MM.1S (cell line): ENCODE measurements around the gene FAM174C.

Experiments used
- DNase-seq: peaks from one replicate; pipeline ENCODE4 v3.0.0-alpha.2; 2015
- H2AFZ ChIP-seq: fragments of 300-600 bp; sonication (generic); 2 replicates; pipeline ENCODE4 v1.6.0; 2016; ENCODE audit warnings: antibody characterized with exemption, low read length
- H3F3A ChIP-seq: fragments of 300-600 bp; sonication (generic); 2 replicates; pipeline ENCODE4 v1.6.1; 2016; ENCODE audit warnings: mild to moderate bottlenecking, antibody characterized with exemption, low read length, moderate library complexity, mixed read lengths; ENCODE audit not compliant: insufficient read depth
- H3K27ac ChIP-seq: fragments of 300-600 bp; sonication (generic); 2 replicates; pipeline ENCODE4 v1.5.1; 2016; ENCODE audit warnings: mild to moderate bottlenecking, low read length
- H3K27me3 ChIP-seq: fragments of 300-600 bp; sonication (generic); replicated peaks from 2 replicates; pipeline ENCODE4 v1.6.0; 2016; ENCODE audit warnings: low read length; ENCODE audit not compliant: insufficient read depth
- H3K36me3 ChIP-seq: fragments of 300-600 bp; sonication (generic); replicated peaks from 2 replicates; pipeline ENCODE4 v1.6.1; 2016; ENCODE audit warnings: mild to moderate bottlenecking, low read length, mixed read lengths; ENCODE audit not compliant: insufficient read depth
- H3K4me1 ChIP-seq: fragments of 300-600 bp; sonication (generic); 2 replicates; pipeline ENCODE4 v1.6.1; 2016; ENCODE audit warnings: low read length, mixed read lengths
- H3K4me2 ChIP-seq: fragments of 300-600 bp; sonication (generic); 2 replicates; pipeline ENCODE4 v1.6.0; 2016; ENCODE audit warnings: low read depth, low read length
- H3K4me3 ChIP-seq: fragments of 300-600 bp; sonication (generic); 2 replicates; pipeline ENCODE4 v1.5.1; 2016; ENCODE audit warnings: low read length, mixed read lengths
- H3K79me2 ChIP-seq: fragments of 300-600 bp; sonication (generic); 2 replicates; pipeline ENCODE4 v1.6.1; 2016; ENCODE audit warnings: mixed run types, low read length, mixed read lengths
- H3K9ac ChIP-seq: fragments of 300-600 bp; sonication (generic); 2 replicates; pipeline ENCODE4 v1.6.1; 2016; ENCODE audit warnings: low read length, mixed read lengths
- H3K9me2 ChIP-seq: fragments of 300-600 bp; sonication (generic); replicated peaks from 2 replicates; pipeline ENCODE4 v1.6.1; 2016; ENCODE audit warnings: mild to moderate bottlenecking, low read length, mixed read lengths; ENCODE audit not compliant: insufficient read depth
- H3K9me3 ChIP-seq: fragments of 300-600 bp; sonication (generic); replicated peaks from 2 replicates; pipeline ENCODE4 v1.6.1; 2016; ENCODE audit warnings: mild to moderate bottlenecking, low read length, mixed read lengths; ENCODE audit not compliant: insufficient read depth
- H4K20me1 ChIP-seq: fragments of 300-600 bp; sonication (generic); 2 replicates; pipeline ENCODE4 v1.6.1; 2016; ENCODE audit warnings: mild to moderate bottlenecking, low read length, moderate library complexity, mixed read lengths; ENCODE audit not compliant: insufficient read depth
- EZH2 ChIP-seq: fragments of 300-600 bp; sonication (generic); optimal IDR thresholded peaks from 2 replicates; pipeline ENCODE3; 2017; ENCODE audit warnings: low read depth, mild to moderate bottlenecking, antibody characterized with exemption, low read length, mixed read lengths
- EZH2phosphoT487 ChIP-seq: fragments of 300-600 bp; sonication (generic); IDR thresholded peaks from 2 replicates; pipeline ENCODE4 v1.6.1; 2018; ENCODE audit warnings: antibody characterized with exemption, low read length
- TF ChIP-seq, protein P1 (sequence below): fragments of 300-600 bp; sonication (generic); IDR thresholded peaks from 2 replicates; pipeline ENCODE4 v1.5.1; 2016; ENCODE audit warnings: antibody characterized with exemption, low read length, mixed read lengths

Gene FAM174C

GRCh38 chr19:1293782-1294604 lies 18.7 kb downstream of the FAM174C start:
- no peak overlapping the region for H3K4me3 ChIP-seq
- H3K4me2 ChIP-seq: no peak overlapping the region
- no peak for TF ChIP-seq EZH2phosphoT487
- TF ChIP-seq, protein P1, sequence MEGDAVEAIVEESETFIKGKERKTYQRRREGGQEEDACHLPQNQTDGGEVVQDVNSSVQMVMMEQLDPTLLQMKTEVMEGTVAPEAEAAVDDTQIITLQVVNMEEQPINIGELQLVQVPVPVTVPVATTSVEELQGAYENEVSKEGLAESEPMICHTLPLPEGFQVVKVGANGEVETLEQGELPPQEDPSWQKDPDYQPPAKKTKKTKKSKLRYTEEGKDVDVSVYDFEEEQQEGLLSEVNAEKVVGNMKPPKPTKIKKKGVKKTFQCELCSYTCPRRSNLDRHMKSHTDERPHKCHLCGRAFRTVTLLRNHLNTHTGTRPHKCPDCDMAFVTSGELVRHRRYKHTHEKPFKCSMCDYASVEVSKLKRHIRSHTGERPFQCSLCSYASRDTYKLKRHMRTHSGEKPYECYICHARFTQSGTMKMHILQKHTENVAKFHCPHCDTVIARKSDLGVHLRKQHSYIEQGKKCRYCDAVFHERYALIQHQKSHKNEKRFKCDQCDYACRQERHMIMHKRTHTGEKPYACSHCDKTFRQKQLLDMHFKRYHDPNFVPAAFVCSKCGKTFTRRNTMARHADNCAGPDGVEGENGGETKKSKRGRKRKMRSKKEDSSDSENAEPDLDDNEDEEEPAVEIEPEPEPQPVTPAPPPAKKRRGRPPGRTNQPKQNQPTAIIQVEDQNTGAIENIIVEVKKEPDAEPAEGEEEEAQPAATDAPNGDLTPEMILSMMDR: no peak
- TF ChIP-seq EZH2: no peak
- H4K20me1 ChIP-seq: no peaks in the 10 kb centered on the region
- H3K36me3 ChIP-seq: no peaks in the 10 kb centered on the region
- no peak for DNase-seq
- no peaks in the 10 kb centered on the region for H3K9me2 ChIP-seq
- H3K27me3 ChIP-seq: peaks cover 98% of the 10 kb centered on the region
- H3K9ac ChIP-seq: no peak overlapping the region
- H3K4me1 ChIP-seq: no peaks in the 10 kb centered on the region
- no peak overlapping the region for H2AFZ ChIP-seq
- no peaks in the 10 kb centered on the region for H3F3A ChIP-seq
- H3K27ac ChIP-seq: no peak overlapping the region
- H3K9me3 ChIP-seq: no peaks in the 10 kb centered on the region
- no peaks in the 10 kb centered on the region for H3K79me2 ChIP-seq

DNA sequence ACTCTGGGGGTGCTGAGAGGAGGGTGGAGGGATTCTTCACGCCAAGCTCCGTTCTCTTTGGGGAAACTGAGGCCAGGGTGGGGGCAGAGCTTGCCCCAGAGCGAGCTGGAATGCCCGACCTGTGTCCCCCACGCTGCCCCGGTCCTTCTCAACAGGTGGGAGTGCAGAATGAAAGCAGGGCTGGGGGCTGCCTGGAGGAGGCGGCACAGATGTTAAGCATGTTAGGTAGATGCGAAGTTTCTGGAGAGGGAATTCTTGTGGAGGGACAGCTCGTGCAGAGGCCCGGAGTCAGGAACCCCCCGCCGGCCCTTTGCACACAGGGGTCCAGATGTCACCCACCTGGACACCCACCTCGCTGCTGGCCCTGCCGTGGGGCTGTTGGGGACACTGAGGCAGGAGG lies 19.4 kb downstream of the FAM174C start:
- no peak overlapping the region for H3K9ac ChIP-seq
- DNase-seq: no peak
- no peaks in the 10 kb centered on the region for H3F3A ChIP-seq
- H3K36me3 ChIP-seq: no peaks in the 10 kb centered on the region
- no peak overlapping the region for H3K27ac ChIP-seq
- TF ChIP-seq, protein P1: no peak
- TF ChIP-seq EZH2 (no peak), EZH2phosphoT487 (no peak)
- H3K4me1 ChIP-seq: no peaks in the 10 kb centered on the region
- H3K79me2 ChIP-seq: no peaks in the 10 kb centered on the region
- H4K20me1 ChIP-seq: no peaks in the 10 kb centered on the region
- no peak overlapping the region for H3K4me2 ChIP-seq
- H3K9me3 ChIP-seq: no peaks in the 10 kb centered on the region
- H3K27me3 ChIP-seq: peaks cover 97% of the 10 kb centered on the region
- H3K4me3 ChIP-seq: no peak overlapping the region
- H3K9me2 ChIP-seq: no peaks in the 10 kb centered on the region
- no peak overlapping the region for H2AFZ ChIP-seq

DNA sequence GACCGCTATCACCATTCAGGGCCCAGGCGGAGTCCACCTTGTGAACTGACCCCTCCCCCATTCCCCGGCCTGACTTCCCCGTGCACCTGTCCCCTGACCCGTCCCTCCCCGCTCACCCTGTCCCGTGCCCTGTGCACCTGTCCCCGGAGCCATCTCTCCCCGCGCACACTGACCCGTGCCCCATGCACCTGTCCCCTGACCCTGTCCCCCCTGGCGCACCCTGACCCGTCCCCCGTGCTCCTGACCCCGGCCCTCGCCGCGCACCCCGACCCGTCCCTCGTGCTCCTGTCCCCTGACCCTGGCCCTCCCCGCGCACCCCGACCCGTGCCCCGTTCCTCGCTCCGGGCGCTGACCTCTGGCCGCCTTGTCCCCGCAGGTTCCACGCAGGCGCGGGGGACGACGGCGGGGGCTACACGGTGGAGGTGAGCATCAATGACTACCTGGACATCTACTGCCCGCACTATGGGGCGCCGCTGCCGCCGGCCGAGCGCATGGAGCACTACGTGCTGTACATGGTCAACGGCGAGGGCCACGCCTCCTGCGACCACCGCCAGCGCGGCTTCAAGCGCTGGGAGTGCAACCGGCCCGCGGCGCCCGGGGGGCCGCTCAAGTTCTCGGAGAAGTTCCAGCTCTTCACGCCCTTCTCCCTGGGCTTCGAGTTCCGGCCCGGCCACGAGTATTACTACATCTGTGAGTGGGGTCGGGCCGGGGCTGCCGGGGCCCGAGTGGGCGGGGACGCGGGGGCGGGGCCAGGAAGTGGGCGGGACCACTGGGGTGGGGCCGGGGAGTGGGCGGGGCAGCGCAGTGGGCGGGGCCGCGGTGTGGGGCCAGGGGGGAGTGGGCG lies 20.1 kb downstream of the FAM174C start:
- H3K9me2 ChIP-seq: no peaks in the 10 kb centered on the region
- H2AFZ ChIP-seq: no peak overlapping the region
- H4K20me1 ChIP-seq: no peaks in the 10 kb centered on the region
- no peak for DNase-seq
- TF ChIP-seq, protein P1: no peak
- TF ChIP-seq EZH2: no peak
- TF ChIP-seq EZH2phosphoT487: no peak
- no peak overlapping the region for H3K4me3 ChIP-seq
- H3K79me2 ChIP-seq: no peaks in the 10 kb centered on the region
- no peak overlapping the region for H3K4me2 ChIP-seq
- no peaks in the 10 kb centered on the region for H3K9me3 ChIP-seq
- H3K36me3 ChIP-seq: no peaks in the 10 kb centered on the region
- no peak overlapping the region for H3K27ac ChIP-seq
- H3K4me1 ChIP-seq: no peaks in the 10 kb centered on the region
- H3K9ac ChIP-seq: no peak overlapping the region
- no peaks in the 10 kb centered on the region for H3F3A ChIP-seq
- peaks cover 97% of the 10 kb centered on the region for H3K27me3 ChIP-seq
